ENCODE results near the gene LRP1. TPM values are rescaled to one million over a fixed set of nuclear protein-coding genes. Genes with fewer than 3 reads are reported as not detected.

The LRP1 gene
- total RNA-seq, 2 donors from 2014 or later, result 107 to 123 TPM

DNA sequence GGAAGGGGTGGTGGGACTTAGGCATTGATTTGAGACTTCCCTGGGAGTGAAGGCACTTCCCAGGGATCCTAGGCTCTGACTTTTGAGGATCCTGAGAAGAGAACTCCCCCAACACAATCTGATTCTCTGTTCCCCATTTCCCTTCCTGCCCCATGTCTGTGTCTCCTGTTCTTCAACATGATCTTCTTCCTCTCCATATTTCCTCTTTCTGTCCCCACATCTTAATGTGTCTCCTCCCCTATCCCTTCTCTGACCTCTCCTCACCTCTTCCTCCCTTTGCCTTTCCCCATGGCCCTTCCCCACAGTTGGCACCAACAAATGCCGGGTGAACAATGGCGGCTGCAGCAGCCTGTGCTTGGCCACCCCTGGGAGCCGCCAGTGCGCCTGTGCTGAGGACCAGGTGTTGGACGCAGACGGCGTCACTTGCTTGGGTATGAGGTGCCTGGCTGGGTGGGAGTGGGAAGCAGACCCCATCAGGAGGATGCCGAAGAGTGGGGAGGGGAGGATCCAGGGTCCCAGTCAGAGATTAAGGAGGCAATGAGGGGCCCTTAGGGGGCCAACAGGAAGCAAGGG lies 34.4 kb downstream of the LRP1 start:
- H3K9ac ChIP-seq (ENCODE audit: low read depth in 2 of 2, low read length in 2 of 2), result no peak overlapping the region
- no peaks in the 10 kb centered on the region for H3K27me3 ChIP-seq
- no peaks in the 10 kb centered on the region for H3K36me3 ChIP-seq
- H3K4me1 ChIP-seq, result no peaks in the 10 kb centered on the region
- H3K4me3 ChIP-seq, result no peak overlapping the region
- no peaks in the 10 kb centered on the region for H3K9me3 ChIP-seq
- no peak for TF ChIP-seq CTCF (IDR thresholded peaks at IDR 0.05)
- DNase-seq, result no peak
- no peak overlapping the region for H3K27ac ChIP-seq
- intact Hi-C loops (cut with DNase I), result no loop called here

GRCh38 chr12:57164454-57164853 lies 36.2 kb downstream of the LRP1 start:
- Histone ChIP-seq H3K4me1 (no peaks in the 10 kb centered on the region), H3K36me3 (no peaks in the 10 kb centered on the region), H3K27ac (no peak overlapping the region), H3K27me3 (no peaks in the 10 kb centered on the region), H3K9me3 (no peaks in the 10 kb centered on the region), H3K4me3 (no peak overlapping the region), H3K9ac (ENCODE audit: low read depth in 2 of 2, low read length in 2 of 2) (no peak overlapping the region)
- DNase-seq, result no peak
- no peak for TF ChIP-seq CTCF (IDR thresholded peaks at IDR 0.05)
- intact Hi-C loops (cut with DNase I), result no loop called here

- no peak for TF ChIP-seq CTCF (IDR thresholded peaks at IDR 0.05)
- peaks cover 4% of the 10 kb centered on the region for H3K36me3 ChIP-seq
- H3K9ac ChIP-seq (ENCODE audit: low read depth in 2 of 2, low read length in 2 of 2), result no peak overlapping the region
- no peaks in the 10 kb centered on the region for H3K27me3 ChIP-seq
- H3K27ac ChIP-seq, result no peak overlapping the region
- intact Hi-C loops (cut with DNase I), result no loop called here
- no peak for DNase-seq
- no peak overlapping the region for H3K4me3 ChIP-seq
- no peaks in the 10 kb centered on the region for H3K4me1 ChIP-seq
- H3K9me3 ChIP-seq, result no peaks in the 10 kb centered on the region
Observed at GRCh38 chr12:57164966-57165625, 36.8 kb downstream of the LRP1 start.

DNA sequence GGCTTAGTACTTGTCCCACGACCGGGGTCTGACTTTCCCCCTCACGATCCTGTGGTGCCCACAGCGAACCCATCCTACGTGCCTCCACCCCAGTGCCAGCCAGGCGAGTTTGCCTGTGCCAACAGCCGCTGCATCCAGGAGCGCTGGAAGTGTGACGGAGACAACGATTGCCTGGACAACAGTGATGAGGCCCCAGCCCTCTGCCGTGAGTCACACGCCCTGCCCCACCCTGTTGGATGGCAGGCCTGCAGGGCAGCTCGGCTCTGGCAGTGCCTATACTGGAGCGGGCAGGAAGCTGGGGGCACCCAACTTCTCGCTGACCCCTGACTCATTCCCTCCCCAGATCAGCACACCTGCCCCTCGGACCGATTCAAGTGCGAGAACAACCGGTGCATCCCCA lies 37.5 kb downstream of the LRP1 start:
- intact Hi-C loops (cut with DNase I), result no loop called here
- H3K4me1 ChIP-seq, result no peaks in the 10 kb centered on the region
- no peaks in the 10 kb centered on the region for H3K27me3 ChIP-seq
- peak; percentile 61 for DNase-seq
- peaks cover 10% of the 10 kb centered on the region for H3K36me3 ChIP-seq
- no peaks in the 10 kb centered on the region for H3K9me3 ChIP-seq
- no peak overlapping the region for H3K9ac ChIP-seq (ENCODE audit: low read depth in 2 of 2, low read length in 2 of 2)
- no peak for TF ChIP-seq CTCF (IDR thresholded peaks at IDR 0.05)
- H3K4me3 ChIP-seq, result no peak overlapping the region
- H3K27ac ChIP-seq, result no peak overlapping the region

GRCh38 chr12:57166971-57167371 lies 38.7 kb downstream of the LRP1 start:
- no peak overlapping the region for H3K4me3 ChIP-seq
- no peak overlapping the region for H3K27ac ChIP-seq
- no peak for TF ChIP-seq CTCF (IDR thresholded peaks at IDR 0.05)
- intact Hi-C loops (cut with DNase I), result no loop called here
- H3K9me3 ChIP-seq, result no peaks in the 10 kb centered on the region
- no peaks in the 10 kb centered on the region for H3K27me3 ChIP-seq
- no peak overlapping the region for H3K9ac ChIP-seq (ENCODE audit: low read depth in 2 of 2, low read length in 2 of 2)
- H3K36me3 ChIP-seq, result peaks cover 10% of the 10 kb centered on the region
- H3K4me1 ChIP-seq, result no peaks in the 10 kb centered on the region
- no peak for DNase-seq
